Measurements from ENCODE around the gene ESRP2. TPM values are rescaled to one million over a fixed set of nuclear protein-coding genes. Genes with fewer than 3 reads are reported as not detected.

ESRP2 gene
- total RNA-seq: 0.14 TPM
- long read RNA-seq: 0 reads

DNA sequence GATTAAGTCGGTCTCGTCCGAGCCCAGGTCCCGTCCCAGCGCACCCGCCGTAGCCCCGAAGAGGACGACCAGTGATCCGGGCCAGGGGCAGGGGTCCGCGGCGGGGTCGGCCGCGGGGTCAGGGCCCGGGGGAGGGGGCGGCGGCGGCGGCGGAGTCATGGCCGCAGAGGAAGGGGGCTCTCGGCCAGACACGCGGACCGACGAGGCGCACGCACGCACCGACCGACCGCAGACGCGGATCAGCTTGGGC is at the start of gene ESRP2:
Gene ESRP2 (minus strand): TSS at position 241 of the 250 bp plus-strand sequence. CDS start 82 bp downstream, at position 159.
- Histone ChIP-seq H3K4me1 (peaks cover 34% of the 10 kb centered on the region), H3K36me3 (no peaks in the 10 kb centered on the region), H3K27me3 (ENCODE audit: low read depth) (no peaks in the 10 kb centered on the region), H3K27ac (replicated peaks) (peak within 1 kb of the TSS; percentile 91), H3K4me3 (peak within 1 kb of the TSS; percentile 74), H3K9me3 (replicated peaks) (no peaks in the 10 kb centered on the region)
- TF ChIP-seq, protein P1, sequence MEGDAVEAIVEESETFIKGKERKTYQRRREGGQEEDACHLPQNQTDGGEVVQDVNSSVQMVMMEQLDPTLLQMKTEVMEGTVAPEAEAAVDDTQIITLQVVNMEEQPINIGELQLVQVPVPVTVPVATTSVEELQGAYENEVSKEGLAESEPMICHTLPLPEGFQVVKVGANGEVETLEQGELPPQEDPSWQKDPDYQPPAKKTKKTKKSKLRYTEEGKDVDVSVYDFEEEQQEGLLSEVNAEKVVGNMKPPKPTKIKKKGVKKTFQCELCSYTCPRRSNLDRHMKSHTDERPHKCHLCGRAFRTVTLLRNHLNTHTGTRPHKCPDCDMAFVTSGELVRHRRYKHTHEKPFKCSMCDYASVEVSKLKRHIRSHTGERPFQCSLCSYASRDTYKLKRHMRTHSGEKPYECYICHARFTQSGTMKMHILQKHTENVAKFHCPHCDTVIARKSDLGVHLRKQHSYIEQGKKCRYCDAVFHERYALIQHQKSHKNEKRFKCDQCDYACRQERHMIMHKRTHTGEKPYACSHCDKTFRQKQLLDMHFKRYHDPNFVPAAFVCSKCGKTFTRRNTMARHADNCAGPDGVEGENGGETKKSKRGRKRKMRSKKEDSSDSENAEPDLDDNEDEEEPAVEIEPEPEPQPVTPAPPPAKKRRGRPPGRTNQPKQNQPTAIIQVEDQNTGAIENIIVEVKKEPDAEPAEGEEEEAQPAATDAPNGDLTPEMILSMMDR (IDR thresholded peaks at IDR 0.05; ENCODE audit: borderline replicate concordance): no peak
- DNase-seq: no peak
- intact Hi-C loops (cut with micrococcal nuclease): loop anchor here (5.0 kb wide), 1 partner anchor 994 kb away; no protein-coding TSS in a partner anchor

DNA sequence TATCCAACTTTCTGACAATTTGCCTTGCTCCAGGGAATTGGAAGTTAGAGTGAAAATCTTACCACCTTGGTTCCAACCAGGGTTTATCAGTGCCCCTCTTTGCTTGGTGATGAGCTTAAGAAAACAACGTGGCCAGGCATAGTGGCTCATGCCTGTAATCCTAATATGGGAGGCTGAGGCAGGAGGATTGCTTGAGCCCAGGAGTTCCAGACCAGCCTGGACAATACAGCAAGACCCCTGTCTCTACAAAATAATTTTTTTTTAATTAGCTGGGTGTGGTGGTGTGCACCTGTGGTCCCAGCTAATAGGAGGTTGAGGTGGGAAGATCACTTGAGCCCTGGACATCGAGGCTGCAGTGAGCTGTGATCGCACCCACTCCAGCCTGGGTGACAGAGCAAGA is 49.8 kb upstream of the ESRP2 start:
- Histone ChIP-seq H3K36me3 (peaks cover 20% of the 10 kb centered on the region), H3K4me1 (peaks cover 100% of the 10 kb centered on the region)

DNA sequence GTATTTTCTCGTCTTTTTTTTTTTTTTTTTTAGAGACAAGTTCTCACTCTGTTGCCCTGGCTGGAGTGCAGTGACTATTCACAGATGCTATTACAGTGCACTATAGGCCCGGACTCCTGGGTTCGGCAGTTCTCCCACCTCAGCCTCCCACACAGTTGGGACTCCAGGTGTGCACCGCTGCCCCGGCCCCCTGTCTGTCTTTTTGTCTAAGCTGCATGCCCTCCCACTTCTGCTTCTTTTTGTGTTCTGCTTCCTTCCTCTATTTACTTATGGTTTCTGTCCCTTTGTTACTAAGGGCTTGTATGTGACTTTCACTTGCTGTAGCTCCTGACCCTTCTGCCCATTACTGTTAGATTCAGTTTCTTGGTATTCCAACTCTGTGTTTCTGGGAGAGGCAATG is 48.9 kb upstream of the ESRP2 start:
- Histone ChIP-seq H3K4me3 (peak overlapping the region; percentile 30), H3K9me3 (replicated peaks) (no peaks in the 10 kb centered on the region), H3K27ac (replicated peaks) (peak overlapping the region; percentile 87), H3K27me3 (ENCODE audit: low read depth) (no peaks in the 10 kb centered on the region), H3K4me1 (peaks cover 100% of the 10 kb centered on the region), H3K36me3 (peaks cover 14% of the 10 kb centered on the region)
- intact Hi-C loops (cut with micrococcal nuclease): no loop called here
- TF ChIP-seq, protein P1 (IDR thresholded peaks at IDR 0.05; ENCODE audit: borderline replicate concordance): no peak
- no peak for DNase-seq

More for the DNA sequence above, 49.8 kb upstream of the ESRP2 start:
- Histone ChIP-seq H3K27ac (replicated peaks) (peak overlapping the region; percentile 87), H3K27me3 (ENCODE audit: low read depth) (no peaks in the 10 kb centered on the region), H3K4me3 (no peak overlapping the region), H3K9me3 (replicated peaks) (no peaks in the 10 kb centered on the region)
- intact Hi-C loops (cut with micrococcal nuclease): no loop called here
- TF ChIP-seq, protein P1 (IDR thresholded peaks at IDR 0.05; ENCODE audit: borderline replicate concordance): no peak
- no peak for DNase-seq

DNA sequence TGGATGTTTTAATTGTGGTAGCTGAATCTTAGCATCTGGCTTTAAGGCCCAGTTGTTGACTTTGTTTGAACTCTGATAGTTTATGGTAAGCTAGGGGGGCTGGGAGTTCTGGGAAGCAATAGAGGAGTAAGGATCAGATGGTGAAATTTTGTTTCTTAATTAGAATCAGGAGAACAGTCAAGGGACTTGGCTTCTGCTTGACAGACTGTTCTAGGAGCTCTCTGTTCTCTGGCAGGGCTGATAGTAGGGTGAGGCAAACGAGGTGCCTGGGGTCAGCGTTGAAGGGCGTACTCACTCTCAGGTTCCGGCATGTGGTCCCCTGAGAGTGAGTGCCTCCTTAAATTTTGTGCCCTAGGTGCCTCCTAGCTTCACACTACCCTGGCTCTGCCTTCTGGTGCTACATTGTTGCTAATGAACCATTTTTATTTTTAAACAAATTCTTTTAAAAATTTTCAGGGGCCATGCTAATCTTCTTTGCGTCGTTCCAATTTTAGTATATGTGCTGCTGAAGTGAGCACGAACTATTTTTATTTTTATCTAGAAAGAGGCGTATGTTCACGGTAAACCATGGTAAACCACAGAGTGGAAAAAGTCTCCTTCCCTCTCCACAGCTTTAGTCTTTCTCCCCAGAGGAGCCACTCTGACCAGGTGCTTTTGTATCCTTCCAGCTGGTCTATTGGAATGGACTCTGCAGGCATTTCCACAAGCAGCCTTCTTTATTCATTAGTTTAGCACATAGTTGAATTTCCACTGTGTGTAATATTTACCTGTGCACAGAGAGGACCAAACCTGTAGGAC is 48.1 kb upstream of the ESRP2 start:
- Histone ChIP-seq H3K27me3 (ENCODE audit: low read depth) (no peaks in the 10 kb centered on the region), H3K27ac (replicated peaks) (peak overlapping the region; percentile 87), H3K9me3 (replicated peaks) (no peaks in the 10 kb centered on the region), H3K4me3 (peak overlapping the region; percentile 30), H3K36me3 (peaks cover 19% of the 10 kb centered on the region), H3K4me1 (peaks cover 100% of the 10 kb centered on the region)
- intact Hi-C loops (cut with micrococcal nuclease): no loop called here
- TF ChIP-seq, protein P1 (IDR thresholded peaks at IDR 0.05; ENCODE audit: borderline replicate concordance): no peak
- peak; percentile 33 for DNase-seq

DNA sequence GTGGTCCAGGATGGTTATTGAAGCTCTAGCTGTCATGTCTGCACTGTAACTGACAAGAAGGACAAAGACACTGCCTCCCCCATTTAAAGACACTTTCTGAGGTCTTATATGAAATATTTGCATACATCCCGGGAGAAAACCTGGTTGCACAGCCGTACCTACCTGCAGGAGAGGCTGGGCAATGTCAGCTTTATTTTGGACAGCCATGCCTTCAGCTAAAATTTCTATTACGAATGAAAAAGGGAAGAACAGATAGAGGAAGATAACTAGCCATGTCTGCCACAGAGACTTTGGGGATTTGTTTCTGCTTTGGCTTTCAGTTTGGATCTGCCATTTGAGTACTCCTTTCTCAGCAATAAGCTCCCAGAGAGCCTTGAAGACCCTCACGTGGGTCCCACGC is 47.4 kb upstream of the ESRP2 start:
- peaks cover 19% of the 10 kb centered on the region for H3K36me3 ChIP-seq
- H3K4me1 ChIP-seq: peaks cover 98% of the 10 kb centered on the region
- no peaks in the 10 kb centered on the region for H3K27me3 ChIP-seq (ENCODE audit: low read depth)
- intact Hi-C loops (cut with micrococcal nuclease): no loop called here
- H3K27ac ChIP-seq (replicated peaks): peak overlapping the region; percentile 87
- TF ChIP-seq, protein P1 (IDR thresholded peaks at IDR 0.05; ENCODE audit: borderline replicate concordance): no peak
- no peaks in the 10 kb centered on the region for H3K9me3 ChIP-seq (replicated peaks)
- DNase-seq: no peak
- H3K4me3 ChIP-seq: peak overlapping the region; percentile 30
